Transverse colon (tissue), 4 donors: ENCODE data around the gene MICU2.

ENCODE experiments used
- CTCF ChIP-seq, 5 experiments: fragments of 200-600 bp in 3 of 5; fragments of 450-650 bp in 2 of 5; sonication (generic) in 3 of 5; IDR thresholded peaks; 1 replicate in 2 of 5; 2 replicates in 3 of 5; pipeline ENCODE4 v1.5.1; 2016 to 2017; ENCODE audit warnings: antibody characterized with exemption in 5 of 5, inconsistent platforms in 3 of 5, mild to moderate bottlenecking in 2 of 5, moderate library complexity in 1 of 5
- EP300 ChIP-seq: sonication (generic); formaldehyde crosslinking; IDR thresholded peaks from one replicate; pipeline ENCODE4 v1.6.1; 2017; ENCODE audit warnings: antibody characterized with exemption, low read depth
- POLR2A ChIP-seq: fragments of 450-650 bp; IDR thresholded peaks from one replicate; pipeline ENCODE4 v1.6.1; 2016; ENCODE audit warnings: antibody characterized with exemption, mild to moderate bottlenecking, moderate library complexity
- POLR2AphosphoS5 ChIP-seq, 3 donors: sonication (generic); formaldehyde crosslinking; IDR thresholded peaks; one replicate each; pipeline ENCODE4 v1.6.1; 2016; ENCODE audit warnings: antibody characterized with exemption in 3 of 3

GRCh38 chr13:21541271-21541670 is 62.7 kb downstream of the MICU2 start:
- TF ChIP-seq POLR2A (no peak), CTCF (IDR thresholded peaks at IDR 0.05) (no peak), EP300 (no peak), POLR2AphosphoS5 (IDR thresholded peaks at IDR 0.05) (no peak)
